ENCODE results near the gene SNRPN. TPM values are rescaled to one million over a fixed set of nuclear protein-coding genes. Genes with fewer than 3 reads are reported as not detected.

Gene SNRPN
- total RNA-seq, 1 experiment from 2014 or later, result 83.0 TPM

DNA sequence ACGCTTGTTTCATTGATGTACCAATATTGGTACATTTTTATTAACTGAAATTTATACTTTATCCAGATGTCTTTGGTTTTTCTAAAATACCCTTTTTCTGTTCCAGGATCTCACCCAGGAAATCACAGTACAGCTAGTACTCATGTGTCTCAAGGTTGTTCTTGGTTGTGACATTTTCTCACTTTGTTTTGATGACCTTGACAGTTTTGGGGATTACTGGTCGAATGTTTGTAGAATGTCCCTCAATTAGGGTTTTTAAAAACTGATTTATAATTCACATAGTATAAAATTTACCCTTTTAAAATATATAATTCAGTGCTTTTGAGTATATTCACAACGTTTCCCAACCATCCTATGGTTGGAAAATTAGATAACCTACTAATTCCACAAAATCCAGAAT is 6.3 kb upstream of the SNRPN start:
- TF ChIP-seq, protein P1, sequence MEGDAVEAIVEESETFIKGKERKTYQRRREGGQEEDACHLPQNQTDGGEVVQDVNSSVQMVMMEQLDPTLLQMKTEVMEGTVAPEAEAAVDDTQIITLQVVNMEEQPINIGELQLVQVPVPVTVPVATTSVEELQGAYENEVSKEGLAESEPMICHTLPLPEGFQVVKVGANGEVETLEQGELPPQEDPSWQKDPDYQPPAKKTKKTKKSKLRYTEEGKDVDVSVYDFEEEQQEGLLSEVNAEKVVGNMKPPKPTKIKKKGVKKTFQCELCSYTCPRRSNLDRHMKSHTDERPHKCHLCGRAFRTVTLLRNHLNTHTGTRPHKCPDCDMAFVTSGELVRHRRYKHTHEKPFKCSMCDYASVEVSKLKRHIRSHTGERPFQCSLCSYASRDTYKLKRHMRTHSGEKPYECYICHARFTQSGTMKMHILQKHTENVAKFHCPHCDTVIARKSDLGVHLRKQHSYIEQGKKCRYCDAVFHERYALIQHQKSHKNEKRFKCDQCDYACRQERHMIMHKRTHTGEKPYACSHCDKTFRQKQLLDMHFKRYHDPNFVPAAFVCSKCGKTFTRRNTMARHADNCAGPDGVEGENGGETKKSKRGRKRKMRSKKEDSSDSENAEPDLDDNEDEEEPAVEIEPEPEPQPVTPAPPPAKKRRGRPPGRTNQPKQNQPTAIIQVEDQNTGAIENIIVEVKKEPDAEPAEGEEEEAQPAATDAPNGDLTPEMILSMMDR (conservative IDR thresholded peaks at IDR 0.05; ENCODE audit: low read depth, low read length), result no peak
- TF ChIP-seq EZH2 (IDR thresholded peaks at IDR 0.05; ENCODE audit: borderline replicate concordance, low read depth, low read length, poor library complexity, severe bottlenecking), result no peak
- CTCF ChIA-PET, result no interaction called here
- Histone ChIP-seq H3K9me3 (ENCODE audit: low read depth, low read length, poor library complexity, severe bottlenecking) (peaks cover 6% of the 10 kb centered on the region), H3K27me3 (replicated peaks; ENCODE audit: insufficient read depth, low read depth, low read length, poor library complexity) (no peaks in the 10 kb centered on the region), H3K4me1 (ENCODE audit: insufficient read depth, low read length, poor library complexity, severe bottlenecking) (no peaks in the 10 kb centered on the region), H3K27ac (ENCODE audit: low read depth, low read length, poor library complexity, severe bottlenecking) (no peak overlapping the region), H3K36me3 (ENCODE audit: insufficient read depth, low read length, poor library complexity, severe bottlenecking) (no peaks in the 10 kb centered on the region), H3K4me3 (ENCODE audit: low read depth, low read length, poor library complexity, severe bottlenecking) (no peak overlapping the region)
- intact Hi-C loops (cut with micrococcal nuclease; ENCODE audit: unreplicated experiment), result no loop called here
- DNase-seq (ENCODE audit: low spot score), result no peak
- BruUV-seq (replicated peaks), result no TSS peak
- POLR2A ChIA-PET (ENCODE audit: low non-redundant PET), result no interaction called here

DNA sequence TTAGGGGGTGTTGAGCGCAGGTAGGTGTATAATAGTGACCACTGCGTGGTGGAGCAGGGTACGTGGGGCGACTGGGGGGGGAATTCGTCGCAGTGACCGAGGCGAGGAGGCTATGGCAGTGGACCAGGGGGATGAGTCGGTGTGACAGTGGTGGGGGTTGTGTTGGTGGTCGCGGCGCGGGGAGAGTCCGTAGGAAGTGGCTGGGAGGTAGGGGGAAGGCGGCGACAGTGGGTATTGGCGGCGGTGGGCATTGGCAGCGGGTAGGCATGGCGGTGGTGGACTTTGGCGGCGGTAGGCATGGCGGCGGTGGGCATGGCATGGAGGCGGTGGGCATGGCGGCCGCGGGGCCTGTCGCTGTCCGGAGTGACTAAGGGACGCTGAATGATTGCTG is 739 bp downstream of the SNRPN start:
- H3K4me3 ChIP-seq (ENCODE audit: low read depth, low read length, poor library complexity, severe bottlenecking), result peak overlapping the region; percentile 82
- TF ChIP-seq, protein P1 (conservative IDR thresholded peaks at IDR 0.05; ENCODE audit: low read depth, low read length), result no peak
- no peak for TF ChIP-seq EZH2 (IDR thresholded peaks at IDR 0.05; ENCODE audit: borderline replicate concordance, low read depth, low read length, poor library complexity, severe bottlenecking)
- peak overlapping the region; percentile 74 for H3K27ac ChIP-seq (ENCODE audit: low read depth, low read length, poor library complexity, severe bottlenecking)
- CTCF ChIA-PET, result no interaction called here
- H3K36me3 ChIP-seq (ENCODE audit: insufficient read depth, low read length, poor library complexity, severe bottlenecking), result no peaks in the 10 kb centered on the region
- POLR2A ChIA-PET (ENCODE audit: low non-redundant PET), result no interaction called here
- intact Hi-C loops (cut with micrococcal nuclease; ENCODE audit: unreplicated experiment), result loop anchor here (10.0 kb wide), 1 partner anchor 89 kb away; no protein-coding TSS in a partner anchor
- H3K27me3 ChIP-seq (replicated peaks; ENCODE audit: insufficient read depth, low read depth, low read length, poor library complexity), result no peaks in the 10 kb centered on the region
- H3K9me3 ChIP-seq (ENCODE audit: low read depth, low read length, poor library complexity, severe bottlenecking), result peaks cover 8% of the 10 kb centered on the region
- H3K4me1 ChIP-seq (ENCODE audit: insufficient read depth, low read length, poor library complexity, severe bottlenecking), result no peaks in the 10 kb centered on the region
- no TSS peak for BruUV-seq (replicated peaks)
- DNase-seq (ENCODE audit: low spot score), result peak; percentile 1

DNA sequence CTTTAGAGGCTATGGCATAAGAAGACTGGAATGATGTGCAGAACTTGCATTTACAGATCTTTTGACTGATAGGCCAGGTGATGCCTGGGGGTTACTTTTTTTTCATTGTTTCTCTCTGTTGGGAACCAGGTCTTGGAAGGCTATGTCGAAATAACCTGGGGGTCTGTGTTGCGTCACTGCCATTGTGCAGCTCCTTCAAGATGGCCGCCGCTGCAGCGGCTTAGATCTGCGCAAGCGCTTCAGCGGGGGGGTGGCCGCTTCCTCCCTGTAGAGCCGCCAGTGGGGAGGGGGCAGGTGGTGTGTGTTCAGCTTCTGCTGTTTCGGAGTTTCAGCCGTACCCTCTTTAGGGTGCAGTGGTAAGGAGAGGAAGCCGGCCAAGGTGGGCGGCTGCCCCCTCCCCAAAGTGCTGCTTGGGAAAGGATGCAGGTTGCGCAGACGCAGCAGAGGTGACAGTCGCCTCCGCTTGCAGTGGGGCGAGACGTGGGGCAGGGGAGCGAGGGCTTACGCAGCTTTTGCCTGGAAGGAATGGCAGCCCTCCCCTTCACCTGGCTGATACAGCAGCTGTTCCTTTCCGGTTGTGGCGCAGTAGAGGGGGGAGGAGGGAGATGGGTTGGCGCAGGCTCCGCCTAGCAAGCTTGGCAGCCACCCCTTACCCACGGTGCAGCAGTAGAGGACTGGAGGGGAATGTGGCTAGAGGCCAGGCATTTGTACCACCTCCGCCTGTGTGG is 1.5 kb downstream of the SNRPN start:
- BruUV-seq (replicated peaks), result no TSS peak
- peaks cover 13% of the 10 kb centered on the region for H3K9me3 ChIP-seq (ENCODE audit: low read depth, low read length, poor library complexity, severe bottlenecking)
- no peaks in the 10 kb centered on the region for H3K27me3 ChIP-seq (replicated peaks; ENCODE audit: insufficient read depth, low read depth, low read length, poor library complexity)
- no peaks in the 10 kb centered on the region for H3K36me3 ChIP-seq (ENCODE audit: insufficient read depth, low read length, poor library complexity, severe bottlenecking)
- TF ChIP-seq, protein P1 (conservative IDR thresholded peaks at IDR 0.05; ENCODE audit: low read depth, low read length), result no peak
- TF ChIP-seq EZH2 (IDR thresholded peaks at IDR 0.05; ENCODE audit: borderline replicate concordance, low read depth, low read length, poor library complexity, severe bottlenecking), result no peak
- CTCF ChIA-PET, result no interaction called here
- intact Hi-C loops (cut with micrococcal nuclease; ENCODE audit: unreplicated experiment), result loop anchor here (10.0 kb wide), 1 partner anchor 89 kb away; no protein-coding TSS in a partner anchor
- H3K4me1 ChIP-seq (ENCODE audit: insufficient read depth, low read length, poor library complexity, severe bottlenecking), result no peaks in the 10 kb centered on the region
- H3K4me3 ChIP-seq (ENCODE audit: low read depth, low read length, poor library complexity, severe bottlenecking), result peak overlapping the region; percentile 82
- DNase-seq (ENCODE audit: low spot score), result peak; percentile 78
- peak overlapping the region; percentile 74 for H3K27ac ChIP-seq (ENCODE audit: low read depth, low read length, poor library complexity, severe bottlenecking)
- POLR2A ChIA-PET (ENCODE audit: low non-redundant PET), result no interaction called here

Data from A673 (cell line).